A673 (cell line): Measurements from ENCODE around the gene LDB3.

ENCODE experiments used
- EZH2 ChIP-seq: fragments of 200-600 bp; sonication (generic); IDR thresholded peaks from 2 replicates; pipeline ENCODE4 v1.6.1; 2017; ENCODE audit warnings: borderline replicate concordance, low read depth, mild to moderate bottlenecking, mixed read lengths, antibody characterized with exemption, low read length; ENCODE audit not compliant: poor library complexity, severe bottlenecking
- TF ChIP-seq, protein P1 (sequence below): fragments of 300-800, 200-600 bp; sonication (generic); conservative IDR thresholded peaks from 2 replicates; pipeline ENCODE4 v1.5.1; 2017; ENCODE audit warnings: low read depth, mild to moderate bottlenecking, antibody characterized with exemption, low read length, moderate library complexity, mixed read lengths

DNA sequence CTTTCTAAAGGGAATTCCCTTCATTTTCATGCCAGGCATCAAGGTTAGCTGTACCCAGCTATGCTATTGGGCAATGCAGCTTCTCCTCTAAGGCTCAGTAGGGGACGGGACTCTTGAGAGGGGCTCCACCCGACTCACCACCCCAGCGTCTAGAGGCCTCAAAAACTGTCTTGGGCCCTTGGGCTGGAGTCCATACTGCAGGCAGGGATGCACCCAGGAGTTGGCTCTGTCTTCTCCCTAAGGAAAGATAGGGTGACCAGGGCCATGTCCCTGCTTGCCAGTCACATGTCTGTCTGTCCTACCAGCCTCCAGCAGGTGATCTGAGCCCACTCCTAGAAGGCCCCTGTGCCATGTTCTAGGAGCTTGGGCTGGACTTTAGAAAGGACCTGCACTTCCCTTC lies 12.7 kb upstream of the LDB3 start:
- no peak for TF ChIP-seq EZH2
- TF ChIP-seq, protein P1, sequence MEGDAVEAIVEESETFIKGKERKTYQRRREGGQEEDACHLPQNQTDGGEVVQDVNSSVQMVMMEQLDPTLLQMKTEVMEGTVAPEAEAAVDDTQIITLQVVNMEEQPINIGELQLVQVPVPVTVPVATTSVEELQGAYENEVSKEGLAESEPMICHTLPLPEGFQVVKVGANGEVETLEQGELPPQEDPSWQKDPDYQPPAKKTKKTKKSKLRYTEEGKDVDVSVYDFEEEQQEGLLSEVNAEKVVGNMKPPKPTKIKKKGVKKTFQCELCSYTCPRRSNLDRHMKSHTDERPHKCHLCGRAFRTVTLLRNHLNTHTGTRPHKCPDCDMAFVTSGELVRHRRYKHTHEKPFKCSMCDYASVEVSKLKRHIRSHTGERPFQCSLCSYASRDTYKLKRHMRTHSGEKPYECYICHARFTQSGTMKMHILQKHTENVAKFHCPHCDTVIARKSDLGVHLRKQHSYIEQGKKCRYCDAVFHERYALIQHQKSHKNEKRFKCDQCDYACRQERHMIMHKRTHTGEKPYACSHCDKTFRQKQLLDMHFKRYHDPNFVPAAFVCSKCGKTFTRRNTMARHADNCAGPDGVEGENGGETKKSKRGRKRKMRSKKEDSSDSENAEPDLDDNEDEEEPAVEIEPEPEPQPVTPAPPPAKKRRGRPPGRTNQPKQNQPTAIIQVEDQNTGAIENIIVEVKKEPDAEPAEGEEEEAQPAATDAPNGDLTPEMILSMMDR: no peak
